Keratinocyte (primary cell): ENCODE measurements around the gene PSMD8. TPM values are rescaled to one million over a fixed set of nuclear protein-coding genes. Genes with fewer than 3 reads are reported as not detected.
"Not testable (repeated sequence)": the region's sequence is repeated elsewhere in the genome, so short reads cannot be mapped to it uniquely, and the experiment has no call there.

Experiments
- DNase-seq: peaks from one replicate; pipeline ENCODE4 v3.0.0-alpha.2; 2011; ENCODE audit warnings: low read depth, missing footprints, low spot score
- FAIRE-seq: peaks from 2 replicates; lab custom pipeline; 2011; peaks lifted over from hg19 to GRCh38; lab: Jason Lieb, UNC
- H2AFZ ChIP-seq: 2 replicates; pipeline ENCODE4 v1.6.0; 2012; ENCODE audit warnings: low read length, control low read depth, inconsistent platforms; ENCODE audit not compliant: control insufficient read depth
- H3K27ac ChIP-seq: 2 replicates; pipeline ENCODE4 v1.5.1; 2011; ENCODE audit warnings: low read length; ENCODE audit not compliant: control insufficient read depth, insufficient read depth
- H3K27me3 ChIP-seq: 3 replicates; pipeline ENCODE4 v1.6.0; 2011; ENCODE audit warnings: low read length; ENCODE audit not compliant: control insufficient read depth, insufficient read depth; ENCODE audit errors: extremely low read depth
- H3K36me3 ChIP-seq, 2 experiments: 2 replicates in 1 of 2; 3 replicates in 1 of 2; pipeline ENCODE4 v1.5.1; 2011; ENCODE audit warnings: low read length in 2 of 2, mild to moderate bottlenecking in 1 of 2; ENCODE audit not compliant: control insufficient read depth in 2 of 2, insufficient read depth in 2 of 2; ENCODE audit errors: extremely low read depth in 1 of 2
- H3K4me1 ChIP-seq: 3 replicates; pipeline ENCODE4 v1.5.1; 2011; ENCODE audit warnings: low read length; ENCODE audit not compliant: control insufficient read depth, insufficient read depth; ENCODE audit errors: extremely low read depth
- H3K4me2 ChIP-seq: 3 replicates; pipeline ENCODE4 v1.6.0; 2011; ENCODE audit warnings: low read depth, low read length; ENCODE audit not compliant: control insufficient read depth, insufficient read depth; ENCODE audit errors: extremely low read depth
- H3K4me3 ChIP-seq, 3 experiments: fragments of 200-600 bp in 1 of 3; sonication (generic) in 1 of 3; 2 replicates in 2 of 3; 3 replicates in 1 of 3; pipeline ENCODE4 v1.5.1; 2011 to 2016; ENCODE audit warnings: low read length in 3 of 3, mild to moderate bottlenecking in 3 of 3, control low read depth in 2 of 3, inconsistent platforms in 1 of 3, low read depth in 1 of 3, mixed read lengths in 1 of 3, mixed run types in 1 of 3, moderate library complexity in 1 of 3; ENCODE audit not compliant: control insufficient read depth in 2 of 3, insufficient read depth in 2 of 3; ENCODE audit errors: extremely low read depth in 1 of 3
- H3K79me2 ChIP-seq: 2 replicates; pipeline ENCODE4 v1.6.0; 2012; ENCODE audit warnings: low read length; ENCODE audit not compliant: control insufficient read depth, insufficient read depth
- H3K9ac ChIP-seq: 3 replicates; pipeline ENCODE4 v1.6.0; 2011; ENCODE audit warnings: low read length; ENCODE audit not compliant: control insufficient read depth, insufficient read depth; ENCODE audit errors: extremely low read depth
- H3K9me1 ChIP-seq: 3 replicates; pipeline ENCODE4 v1.6.0; 2011; ENCODE audit warnings: low read length; ENCODE audit not compliant: control insufficient read depth, insufficient read depth; ENCODE audit errors: extremely low read depth
- H3K9me3 ChIP-seq: 2 replicates; pipeline ENCODE4 v1.5.1; 2012; ENCODE audit warnings: low read depth, low read length; ENCODE audit not compliant: control insufficient read depth
- H4K20me1 ChIP-seq: 3 replicates; pipeline ENCODE4 v1.6.0; 2011; ENCODE audit warnings: low read length; ENCODE audit not compliant: control insufficient read depth, insufficient read depth; ENCODE audit errors: extremely low read depth
- CTCF ChIP-seq, 3 experiments: IDR thresholded peaks in 1 of 3; conservative IDR thresholded peaks in 1 of 3; optimal IDR thresholded peaks in 1 of 3; 2 replicates in 2 of 3; 3 replicates in 1 of 3; pipeline versions ENCODE3 to v1.5.1; 2011; ENCODE audit warnings: low read length in 3 of 3, mild to moderate bottlenecking in 3 of 3, moderate library complexity in 2 of 3, control low read depth in 1 of 3, inconsistent platforms in 1 of 3; ENCODE audit not compliant: insufficient read depth in 2 of 3; ENCODE audit errors: extremely low read depth in 1 of 3
- EZH2 ChIP-seq: IDR thresholded peaks from one replicate; pipeline ENCODE4 v1.6.1; 2012; ENCODE audit warnings: inconsistent platforms, mild to moderate bottlenecking, low read length, moderate library complexity
- dilution Hi-C: fragments of 300-500 bp; cut with MboI; formaldehyde crosslinking; loops from one replicate; pipeline ENCODE4 v1.7.0; 2020; ENCODE audit warnings: low sequenced_read_pairs; ENCODE audit not compliant: extremely low pct_ligation_motif_present
- polyA plus RNA-seq, 5 experiments: library from polyadenylated mRNA; depleted of rRNA in 3 of 5; stranded (reverse) in 3 of 5; stranded (forward) in 1 of 5; unstranded in 1 of 5; fragments of >200 nt; gene quantifications; 1 replicate in 1 of 5; 2 replicates in 3 of 5; 3 replicates in 1 of 5; pipeline versions ENCODE4 v1.2.1 to v1.2.3, GENCODE V29; 2011 to 2012; ENCODE audit warnings: missing spikeins in 2 of 5, low read depth in 1 of 5, low replicate concordance in 1 of 5

PSMD8 gene
- polyA plus RNA-seq, 1 donor (not counting 4 experiments of a cell fraction or from before 2014, with no cell fraction given), result 346 TPM

- TF ChIP-seq EZH2 (no peak), CTCF (optimal IDR thresholded peaks at IDR 0.05 in 1 of 3, IDR thresholded peaks at IDR 0.05 in 1 of 3, conservative IDR thresholded peaks at IDR 0.05 in 1 of 3; ENCODE audit: extremely low read depth in 1 of 3, insufficient read depth in 2 of 3, low read length in 3 of 3) (no peak)
- dilution Hi-C loops, result no loop called here
Observed at GRCh38 chr19:38411041-38411712, 36.8 kb downstream of the PSMD8 start.

GRCh38 chr19:38411898-38412297 lies 37.5 kb downstream of the PSMD8 start:
- H3K4me1 ChIP-seq, H3K79me2 ChIP-seq, H3K36me3 ChIP-seq, H3K4me2 ChIP-seq, DNase-seq, dilution Hi-C loops, H3K27ac ChIP-seq, H3K9me3 ChIP-seq, H4K20me1 ChIP-seq, H3K9ac ChIP-seq, H3K4me3 ChIP-seq, H3K9me1 ChIP-seq, H3K27me3 ChIP-seq, FAIRE-seq, H2AFZ ChIP-seq: not testable (repeated sequence)

More at GRCh38 chr19:38411041-38411712, 36.8 kb downstream of the PSMD8 start:
- no peak overlapping the region for H2AFZ ChIP-seq
- no peaks in the 10 kb centered on the region for H4K20me1 ChIP-seq
- no peak overlapping the region for H3K4me2 ChIP-seq
- H3K27ac ChIP-seq, result no peak overlapping the region
- H3K36me3 ChIP-seq, result peaks cover 0 to 4% of the 10 kb centered on the region in 2 experiments
- FAIRE-seq, result no peak
- H3K9ac ChIP-seq, result no peak overlapping the region
- H3K27me3 ChIP-seq, result no peaks in the 10 kb centered on the region
- H3K9me1 ChIP-seq, result no peaks in the 10 kb centered on the region
- no peak overlapping the region for H3K4me3 ChIP-seq
- DNase-seq, result no peak
- H3K79me2 ChIP-seq, result no peaks in the 10 kb centered on the region
- H3K9me3 ChIP-seq, result no peaks in the 10 kb centered on the region
- H3K4me1 ChIP-seq, result no peaks in the 10 kb centered on the region

GRCh38 chr19:38412491-38412890 lies 38.1 kb downstream of the PSMD8 start:
- no peak overlapping the region for H3K4me3 ChIP-seq
- peaks cover 2% of the 10 kb centered on the region for H3K4me1 ChIP-seq
- DNase-seq, result no peak
- no peak overlapping the region for H3K27ac ChIP-seq
- no peak overlapping the region for H3K4me2 ChIP-seq
- H3K9me3 ChIP-seq, result no peaks in the 10 kb centered on the region
- no peaks in the 10 kb centered on the region for H3K79me2 ChIP-seq
- TF ChIP-seq CTCF (optimal IDR thresholded peaks at IDR 0.05 in 1 of 3, IDR thresholded peaks at IDR 0.05 in 1 of 3, conservative IDR thresholded peaks at IDR 0.05 in 1 of 3; ENCODE audit: extremely low read depth in 1 of 3, insufficient read depth in 2 of 3, low read length in 3 of 3), result no peak
- no peak for TF ChIP-seq EZH2
- dilution Hi-C loops, result no loop called here
- no peaks in the 10 kb centered on the region for H3K27me3 ChIP-seq
- no peak overlapping the region for H3K9ac ChIP-seq
- no peak overlapping the region for H2AFZ ChIP-seq
- FAIRE-seq, result no peak
- no peaks in the 10 kb centered on the region for H3K36me3 ChIP-seq
- no peaks in the 10 kb centered on the region for H3K9me1 ChIP-seq
- no peaks in the 10 kb centered on the region for H4K20me1 ChIP-seq
